PC-9 (cell line): ENCODE measurements around the gene NMNAT3. TPM values are rescaled to one million over a fixed set of nuclear protein-coding genes. Genes with fewer than 3 reads are reported as not detected.

Source experiments
- BruUV-seq: library from RNA; stranded (reverse); fragments of 400-500 nt; replicated peaks from 2 replicates; lab custom pipeline; 2021; lab: Mats Ljungman, UMichigan
- CTCF ChIA-PET: fragments of 300-600 bp; sonication (Branson Sonifier 250); formaldehyde crosslinking; loops from one replicate; lab custom pipeline; 2022; ENCODE audit warnings: antibody characterized with exemption; lab: Charles Lee
- POLR2A ChIA-PET: fragments of 300-600 bp; sonication (Branson Sonifier 250); formaldehyde crosslinking; loops from one replicate; lab custom pipeline; 2022; ENCODE audit warnings: antibody characterized with exemption; ENCODE audit not compliant: unreplicated experiment; lab: Charles Lee
- DNase-seq, 2 experiments: peaks; one replicate each; pipeline versions ENCODE4 v3.0.0 to v3.0.0-alpha.2; 2015 to 2022; ENCODE audit warnings: mixed read lengths in 1 of 2
- H2AFZ ChIP-seq: fragments of 200-600 bp; sonication (generic); 2 replicates; pipeline ENCODE4 v1.8.1; 2017; ENCODE audit warnings: antibody characterized with exemption
- H3F3A ChIP-seq: fragments of 200-600 bp; sonication (generic); 2 replicates; pipeline ENCODE4 v1.8.1; 2017; ENCODE audit warnings: antibody characterized with exemption, mild to moderate bottlenecking, low read depth; ENCODE audit not compliant: insufficient read depth
- H3K27ac ChIP-seq: fragments of 200-600 bp; sonication (generic); 2 replicates; pipeline ENCODE4 v1.6.1; 2016; ENCODE audit warnings: mixed run types
- H3K27me3 ChIP-seq: fragments of 200-600 bp; sonication (generic); 2 replicates; pipeline ENCODE4 v1.6.1; 2016; ENCODE audit warnings: low read depth, mixed run types; ENCODE audit not compliant: insufficient read depth
- H3K36me3 ChIP-seq: fragments of 200-600 bp; sonication (generic); 2 replicates; pipeline ENCODE4 v1.6.1; 2016; ENCODE audit warnings: low read depth, mixed run types
- H3K4me1 ChIP-seq: fragments of 200-600 bp; sonication (generic); replicated peaks from 2 replicates; pipeline ENCODE4 v1.6.1; 2016; ENCODE audit warnings: mixed run types; ENCODE audit not compliant: insufficient read depth
- H3K4me2 ChIP-seq: fragments of 200-600 bp; sonication (generic); 2 replicates; pipeline ENCODE4 v1.6.1; 2017; ENCODE audit warnings: mixed run types
- H3K4me3 ChIP-seq: fragments of 200-600 bp; sonication (generic); 2 replicates; pipeline ENCODE4 v1.6.1; 2016; ENCODE audit warnings: mixed run types
- H3K79me2 ChIP-seq: fragments of 200-600 bp; sonication (generic); 2 replicates; pipeline ENCODE4 v1.6.1; 2017; ENCODE audit warnings: low read depth, mixed run types
- H3K9me2 ChIP-seq: fragments of 200-600 bp; sonication (generic); 2 replicates; pipeline ENCODE4 v1.8.1; 2017; ENCODE audit warnings: mild to moderate bottlenecking; ENCODE audit not compliant: insufficient read depth
- H3K9me3 ChIP-seq: fragments of 200-600 bp; sonication (generic); 2 replicates; pipeline ENCODE4 v1.8.1; 2016; ENCODE audit warnings: low read depth; ENCODE audit not compliant: insufficient read depth
- H4K20me1 ChIP-seq: fragments of 200-600 bp; sonication (generic); 2 replicates; pipeline ENCODE4 v1.8.1; 2017; ENCODE audit not compliant: insufficient read depth
- EZH2 ChIP-seq: fragments of 200-600 bp; sonication (generic); IDR thresholded peaks from 2 replicates; pipeline ENCODE4 v1.8.0; 2017; ENCODE audit warnings: antibody characterized with exemption, low read depth
- intact Hi-C: fragments of 100-400 bp; cut with micrococcal nuclease; formaldehyde crosslinking; loops from one replicate; pipeline ENCODE4 v1.10.0; 2022; ENCODE audit not compliant: unreplicated experiment
- total RNA-seq: library from RNA; stranded (reverse); gene quantifications from 2 replicates; pipeline ENCODE4 v1.2.3, GENCODE V29; 2021
- TF ChIP-seq, protein P1 (sequence below): fragments of 200-600 bp; sonication (generic); conservative IDR thresholded peaks from 2 replicates; pipeline ENCODE4 v1.6.1; 2017; ENCODE audit warnings: mixed run types, antibody characterized with exemption, mild to moderate bottlenecking, moderate library complexity

The NMNAT3 gene
- total RNA-seq, 1 experiment from 2014 or later: 1.6 TPM

DNA sequence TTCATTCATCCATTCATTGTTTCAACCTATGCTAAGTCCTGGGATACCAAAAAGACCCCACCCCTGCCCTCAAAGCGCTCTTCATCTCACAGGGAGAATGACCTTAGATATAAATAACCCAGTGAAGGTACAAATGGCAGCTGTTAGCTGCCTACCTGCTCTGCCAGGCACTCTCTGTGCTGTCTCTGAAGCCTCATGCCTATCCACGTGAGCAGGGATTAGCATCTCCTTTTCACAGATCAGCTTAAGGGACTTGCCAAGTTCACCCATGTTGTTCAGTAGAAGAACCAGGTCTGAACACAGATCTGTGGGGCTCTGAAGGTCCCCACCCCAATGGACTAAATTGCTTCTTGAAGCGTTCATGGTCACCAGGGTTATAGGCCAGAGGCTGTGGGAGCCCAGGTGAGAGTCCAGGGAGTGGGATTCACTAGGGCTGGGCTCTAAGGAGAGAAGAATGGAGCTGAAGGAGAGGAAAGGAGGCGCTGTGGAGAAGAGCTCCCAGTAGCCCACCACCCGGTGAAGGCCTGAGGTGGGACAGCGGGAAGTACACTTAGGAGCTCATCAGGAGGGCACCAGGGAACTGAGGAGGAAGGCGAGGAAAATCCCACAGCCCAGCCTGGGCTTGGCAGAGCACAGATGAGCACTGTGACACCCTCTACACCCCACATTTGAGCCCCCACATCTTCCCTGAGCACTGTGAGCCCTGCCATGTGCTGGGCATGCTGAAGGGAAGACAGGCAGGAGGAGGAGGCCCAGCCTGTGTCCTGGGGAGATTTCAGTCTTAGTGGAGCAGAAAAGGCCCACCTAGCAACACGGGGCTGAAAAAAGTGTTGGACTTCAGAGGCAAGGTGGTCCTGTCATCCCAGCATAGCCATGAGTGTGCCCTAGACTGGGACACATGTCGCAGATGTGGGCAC lies 158.6 kb downstream of the NMNAT3 start:
- ChIA-PET CTCF (no interaction called here), POLR2A (no interaction called here)
- H3K27me3 ChIP-seq: no peaks in the 10 kb centered on the region
- H2AFZ ChIP-seq: no peak overlapping the region
- no peaks in the 10 kb centered on the region for H3F3A ChIP-seq
- no peaks in the 10 kb centered on the region for H4K20me1 ChIP-seq
- no peak overlapping the region for H3K4me2 ChIP-seq
- H3K36me3 ChIP-seq: no peaks in the 10 kb centered on the region
- H3K27ac ChIP-seq: no peak overlapping the region
- H3K4me3 ChIP-seq: no peak overlapping the region
- TF ChIP-seq, protein P1, sequence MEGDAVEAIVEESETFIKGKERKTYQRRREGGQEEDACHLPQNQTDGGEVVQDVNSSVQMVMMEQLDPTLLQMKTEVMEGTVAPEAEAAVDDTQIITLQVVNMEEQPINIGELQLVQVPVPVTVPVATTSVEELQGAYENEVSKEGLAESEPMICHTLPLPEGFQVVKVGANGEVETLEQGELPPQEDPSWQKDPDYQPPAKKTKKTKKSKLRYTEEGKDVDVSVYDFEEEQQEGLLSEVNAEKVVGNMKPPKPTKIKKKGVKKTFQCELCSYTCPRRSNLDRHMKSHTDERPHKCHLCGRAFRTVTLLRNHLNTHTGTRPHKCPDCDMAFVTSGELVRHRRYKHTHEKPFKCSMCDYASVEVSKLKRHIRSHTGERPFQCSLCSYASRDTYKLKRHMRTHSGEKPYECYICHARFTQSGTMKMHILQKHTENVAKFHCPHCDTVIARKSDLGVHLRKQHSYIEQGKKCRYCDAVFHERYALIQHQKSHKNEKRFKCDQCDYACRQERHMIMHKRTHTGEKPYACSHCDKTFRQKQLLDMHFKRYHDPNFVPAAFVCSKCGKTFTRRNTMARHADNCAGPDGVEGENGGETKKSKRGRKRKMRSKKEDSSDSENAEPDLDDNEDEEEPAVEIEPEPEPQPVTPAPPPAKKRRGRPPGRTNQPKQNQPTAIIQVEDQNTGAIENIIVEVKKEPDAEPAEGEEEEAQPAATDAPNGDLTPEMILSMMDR: no peak
- TF ChIP-seq EZH2: no peak
- H3K9me2 ChIP-seq: no peaks in the 10 kb centered on the region
- BruUV-seq: no TSS peak
- H3K4me1 ChIP-seq: no peaks in the 10 kb centered on the region
- DNase-seq: no peak
- intact Hi-C loops: no loop called here
- H3K9me3 ChIP-seq: no peaks in the 10 kb centered on the region
- H3K79me2 ChIP-seq: no peaks in the 10 kb centered on the region

GRCh38 chr3:139518306-139518705 lies 159.5 kb downstream of the NMNAT3 start:
- no peaks in the 10 kb centered on the region for H3K79me2 ChIP-seq
- TF ChIP-seq EZH2: no peak
- TF ChIP-seq, protein P1: no peak
- H3K4me3 ChIP-seq: no peak overlapping the region
- ChIA-PET CTCF (no interaction called here), POLR2A (no interaction called here)
- DNase-seq: no peak
- H2AFZ ChIP-seq: no peak overlapping the region
- H3K4me1 ChIP-seq: no peaks in the 10 kb centered on the region
- H4K20me1 ChIP-seq: no peaks in the 10 kb centered on the region
- H3F3A ChIP-seq: no peaks in the 10 kb centered on the region
- H3K9me2 ChIP-seq: no peaks in the 10 kb centered on the region
- H3K27ac ChIP-seq: no peak overlapping the region
- no peaks in the 10 kb centered on the region for H3K36me3 ChIP-seq
- H3K27me3 ChIP-seq: no peaks in the 10 kb centered on the region
- intact Hi-C loops: no loop called here
- no TSS peak for BruUV-seq
- H3K4me2 ChIP-seq: no peak overlapping the region
- no peaks in the 10 kb centered on the region for H3K9me3 ChIP-seq

GRCh38 chr3:139517321-139518065 lies 160.3 kb downstream of the NMNAT3 start:
- H3K27me3 ChIP-seq: no peaks in the 10 kb centered on the region
- H3K79me2 ChIP-seq: no peaks in the 10 kb centered on the region
- no TSS peak for BruUV-seq
- H3K9me2 ChIP-seq: no peaks in the 10 kb centered on the region
- H3K4me3 ChIP-seq: no peak overlapping the region
- ChIA-PET POLR2A (no interaction called here), CTCF (no interaction called here)
- H3K27ac ChIP-seq: no peak overlapping the region
- H3K36me3 ChIP-seq: no peaks in the 10 kb centered on the region
- intact Hi-C loops: no loop called here
- no peaks in the 10 kb centered on the region for H3K9me3 ChIP-seq
- no peak overlapping the region for H2AFZ ChIP-seq
- TF ChIP-seq EZH2: no peak
- TF ChIP-seq, protein P1: no peak
- no peaks in the 10 kb centered on the region for H3K4me1 ChIP-seq
- H3F3A ChIP-seq: no peaks in the 10 kb centered on the region
- DNase-seq: no peak
- H4K20me1 ChIP-seq: no peaks in the 10 kb centered on the region
- no peak overlapping the region for H3K4me2 ChIP-seq
